ENCODE results near the gene TRAF3IP1. TPM values are rescaled to one million over a fixed set of nuclear protein-coding genes. Genes with fewer than 3 reads are reported as not detected.

The TRAF3IP1 gene
- total and polyA plus RNA-seq, 4 donors, result 4.0 to 9.1 (median 4.6) TPM

DNA sequence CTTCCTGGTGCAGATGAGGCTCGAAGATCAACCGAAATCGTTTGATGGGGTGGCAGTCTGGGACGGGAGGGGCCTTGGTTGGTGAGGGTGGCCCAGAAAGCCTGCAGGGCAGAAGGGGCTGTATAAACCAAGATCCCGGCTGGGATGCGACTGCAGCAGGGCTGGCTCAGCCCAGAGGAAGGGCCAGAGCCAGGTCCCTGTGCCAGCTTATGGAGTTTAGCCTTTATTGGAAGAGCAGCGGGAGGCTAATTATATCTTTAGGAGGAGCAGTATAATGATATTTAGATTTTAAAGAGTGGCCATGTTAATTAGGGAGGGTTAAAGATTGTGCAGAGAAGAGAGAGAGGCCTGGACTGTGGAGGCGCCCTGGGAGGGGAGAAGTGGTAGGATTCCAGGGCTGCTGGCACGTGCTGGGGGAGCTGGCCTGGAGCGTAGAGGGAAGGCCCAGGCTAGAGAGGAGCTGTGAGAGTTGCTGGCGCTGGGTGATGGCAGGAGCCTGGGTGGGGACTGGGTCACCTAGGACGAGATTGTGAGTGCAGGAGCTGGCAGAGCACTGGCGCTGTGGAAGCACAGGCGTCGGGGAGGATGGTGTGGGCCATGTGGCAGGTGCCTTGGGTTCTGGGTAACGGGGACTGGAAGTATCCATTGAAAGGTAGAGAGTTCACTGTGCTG is 25.1 kb downstream of the TRAF3IP1 start:
- DNase-seq (ENCODE audit: low spot score), result no peak
- Histone ChIP-seq H3K4me1 (ENCODE audit: control insufficient read depth in 4 of 4, insufficient read depth in 4 of 4, low read length in 3 of 4) (no peaks in the 10 kb centered on the region), H3K27ac (ENCODE audit: low read depth in 1 of 2, low read length in 2 of 2) (no peak overlapping the region), H3K4me3 (ENCODE audit: low read depth in 1 of 3, low read length in 3 of 3) (no peak overlapping the region), H3K27me3 (ENCODE audit: control insufficient read depth in 4 of 4, insufficient read depth in 4 of 4, low read length in 3 of 4) (no peaks in the 10 kb centered on the region), H3K36me3 (ENCODE audit: control insufficient read depth in 4 of 4, insufficient read depth in 3 of 4, low read depth in 1 of 4, low read length in 3 of 4) (peaks cover 2 to 15% (median 8%) of the 10 kb centered on the region in 4 donors), H3K9me3 (ENCODE audit: control insufficient read depth in 4 of 4, low read length in 3 of 4) (no peaks in the 10 kb centered on the region), H3K9ac (ENCODE audit: low read depth in 1 of 2, low read length in 2 of 2) (no peak overlapping the region)
- TF ChIP-seq RXRA (IDR thresholded peaks at IDR 0.05), result no peak
- no peak for TF ChIP-seq SP1 (IDR thresholded peaks at IDR 0.05)
- TF ChIP-seq TAF1 (conservative IDR thresholded peaks at IDR 0.05), result no peak
- TF ChIP-seq NR2F2 (IDR thresholded peaks at IDR 0.05), result no peak
- TF ChIP-seq EGR1 (IDR thresholded peaks at IDR 0.05; ENCODE audit: low read depth in 2 of 2), result no peak
- TF ChIP-seq FOXA2 (IDR thresholded peaks at IDR 0.05), result no peak
- WGBS, result 95% methylated on average over 16 of the region's 16 CpGs

- 93% methylated on average over 12 of the region's 12 CpGs for WGBS
- Histone ChIP-seq H3K4me3 (ENCODE audit: low read depth in 1 of 3, low read length in 3 of 3) (no peak overlapping the region), H3K27ac (ENCODE audit: low read depth in 1 of 2, low read length in 2 of 2) (no peak overlapping the region), H3K9ac (ENCODE audit: low read depth in 1 of 2, low read length in 2 of 2) (no peak overlapping the region), H3K36me3 (ENCODE audit: control insufficient read depth in 4 of 4, insufficient read depth in 3 of 4, low read depth in 1 of 4, low read length in 3 of 4) (peaks cover 2 to 15% (median 9%) of the 10 kb centered on the region in 4 donors), H3K9me3 (ENCODE audit: control insufficient read depth in 4 of 4, low read length in 3 of 4) (no peaks in the 10 kb centered on the region), H3K27me3 (ENCODE audit: control insufficient read depth in 4 of 4, insufficient read depth in 4 of 4, low read length in 3 of 4) (no peaks in the 10 kb centered on the region), H3K4me1 (ENCODE audit: control insufficient read depth in 4 of 4, insufficient read depth in 4 of 4, low read length in 3 of 4) (no peaks in the 10 kb centered on the region)
- no peak for DNase-seq (ENCODE audit: low spot score)
- TF ChIP-seq HNF4A (conservative IDR thresholded peaks at IDR 0.05) (no peak), TAF1 (conservative IDR thresholded peaks at IDR 0.05) (no peak)
- TF ChIP-seq, protein P1, sequence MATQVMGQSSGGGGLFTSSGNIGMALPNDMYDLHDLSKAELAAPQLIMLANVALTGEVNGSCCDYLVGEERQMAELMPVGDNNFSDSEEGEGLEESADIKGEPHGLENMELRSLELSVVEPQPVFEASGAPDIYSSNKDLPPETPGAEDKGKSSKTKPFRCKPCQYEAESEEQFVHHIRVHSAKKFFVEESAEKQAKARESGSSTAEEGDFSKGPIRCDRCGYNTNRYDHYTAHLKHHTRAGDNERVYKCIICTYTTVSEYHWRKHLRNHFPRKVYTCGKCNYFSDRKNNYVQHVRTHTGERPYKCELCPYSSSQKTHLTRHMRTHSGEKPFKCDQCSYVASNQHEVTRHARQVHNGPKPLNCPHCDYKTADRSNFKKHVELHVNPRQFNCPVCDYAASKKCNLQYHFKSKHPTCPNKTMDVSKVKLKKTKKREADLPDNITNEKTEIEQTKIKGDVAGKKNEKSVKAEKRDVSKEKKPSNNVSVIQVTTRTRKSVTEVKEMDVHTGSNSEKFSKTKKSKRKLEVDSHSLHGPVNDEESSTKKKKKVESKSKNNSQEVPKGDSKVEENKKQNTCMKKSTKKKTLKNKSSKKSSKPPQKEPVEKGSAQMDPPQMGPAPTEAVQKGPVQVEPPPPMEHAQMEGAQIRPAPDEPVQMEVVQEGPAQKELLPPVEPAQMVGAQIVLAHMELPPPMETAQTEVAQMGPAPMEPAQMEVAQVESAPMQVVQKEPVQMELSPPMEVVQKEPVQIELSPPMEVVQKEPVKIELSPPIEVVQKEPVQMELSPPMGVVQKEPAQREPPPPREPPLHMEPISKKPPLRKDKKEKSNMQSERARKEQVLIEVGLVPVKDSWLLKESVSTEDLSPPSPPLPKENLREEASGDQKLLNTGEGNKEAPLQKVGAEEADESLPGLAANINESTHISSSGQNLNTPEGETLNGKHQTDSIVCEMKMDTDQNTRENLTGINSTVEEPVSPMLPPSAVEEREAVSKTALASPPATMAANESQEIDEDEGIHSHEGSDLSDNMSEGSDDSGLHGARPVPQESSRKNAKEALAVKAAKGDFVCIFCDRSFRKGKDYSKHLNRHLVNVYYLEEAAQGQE (IDR thresholded peaks at IDR 0.05), result no peak
- TF ChIP-seq, protein P2, sequence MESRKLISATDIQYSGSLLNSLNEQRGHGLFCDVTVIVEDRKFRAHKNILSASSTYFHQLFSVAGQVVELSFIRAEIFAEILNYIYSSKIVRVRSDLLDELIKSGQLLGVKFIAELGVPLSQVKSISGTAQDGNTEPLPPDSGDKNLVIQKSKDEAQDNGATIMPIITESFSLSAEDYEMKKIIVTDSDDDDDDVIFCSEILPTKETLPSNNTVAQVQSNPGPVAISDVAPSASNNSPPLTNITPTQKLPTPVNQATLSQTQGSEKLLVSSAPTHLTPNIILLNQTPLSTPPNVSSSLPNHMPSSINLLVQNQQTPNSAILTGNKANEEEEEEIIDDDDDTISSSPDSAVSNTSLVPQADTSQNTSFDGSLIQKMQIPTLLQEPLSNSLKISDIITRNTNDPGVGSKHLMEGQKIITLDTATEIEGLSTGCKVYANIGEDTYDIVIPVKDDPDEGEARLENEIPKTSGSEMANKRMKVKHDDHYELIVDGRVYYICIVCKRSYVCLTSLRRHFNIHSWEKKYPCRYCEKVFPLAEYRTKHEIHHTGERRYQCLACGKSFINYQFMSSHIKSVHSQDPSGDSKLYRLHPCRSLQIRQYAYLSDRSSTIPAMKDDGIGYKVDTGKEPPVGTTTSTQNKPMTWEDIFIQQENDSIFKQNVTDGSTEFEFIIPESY (IDR thresholded peaks at IDR 0.05), result no peak
Observed at GRCh38 chr2:238346544-238346943, 26.2 kb downstream of the TRAF3IP1 start.

DNA sequence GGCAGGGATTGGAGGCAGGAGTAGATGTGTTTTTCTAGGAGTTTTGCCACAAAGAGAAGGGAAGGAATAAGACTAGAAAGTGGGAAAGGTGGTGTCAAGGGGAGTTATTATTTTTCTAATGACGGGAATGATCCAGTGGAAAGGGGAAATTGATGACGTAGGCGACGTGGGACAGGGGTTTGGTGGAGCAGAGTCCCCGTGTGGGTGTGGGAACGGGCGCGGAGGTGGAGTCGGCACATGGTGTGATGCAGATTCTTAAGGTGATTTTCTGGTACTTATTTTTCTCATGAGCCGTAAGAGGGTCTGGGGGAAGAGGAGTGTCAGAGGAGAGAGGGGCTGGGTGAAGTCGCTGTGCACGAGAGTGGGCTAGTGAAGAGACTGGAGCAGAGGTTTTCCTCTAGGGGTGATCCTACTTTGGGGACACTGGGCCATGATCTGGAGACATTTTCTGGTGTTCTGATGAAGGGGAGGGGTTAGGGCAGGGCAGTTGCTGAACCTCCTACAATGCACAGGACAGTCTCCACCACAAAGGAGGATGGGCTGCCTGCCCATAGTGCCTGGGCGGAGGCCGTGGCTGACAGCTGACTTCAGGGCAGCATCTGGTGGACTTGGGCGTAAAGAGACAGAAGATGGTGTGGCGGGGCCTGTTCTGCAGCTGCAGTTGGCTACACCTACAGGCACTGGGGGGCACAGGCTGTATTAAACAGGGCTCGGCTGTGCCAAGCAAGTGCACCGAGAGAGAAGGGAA is 30.0 kb downstream of the TRAF3IP1 start:
- no peak overlapping the region for H3K4me3 ChIP-seq (ENCODE audit: low read depth in 1 of 3, low read length in 3 of 3)
- no peak for DNase-seq (ENCODE audit: low spot score)
- 96% methylated on average over 18 of the region's 18 CpGs for WGBS
- H3K36me3 ChIP-seq (ENCODE audit: control insufficient read depth in 4 of 4, insufficient read depth in 3 of 4, low read depth in 1 of 4, low read length in 3 of 4), result peaks cover 2 to 28% (median 18%) of the 10 kb centered on the region in 4 donors
- no peak overlapping the region for H3K9ac ChIP-seq (ENCODE audit: low read depth in 1 of 2, low read length in 2 of 2)
- no peaks in the 10 kb centered on the region for H3K9me3 ChIP-seq (ENCODE audit: control insufficient read depth in 4 of 4, low read length in 3 of 4)
- H3K4me1 ChIP-seq (ENCODE audit: control insufficient read depth in 4 of 4, insufficient read depth in 4 of 4, low read length in 3 of 4), result no peaks in the 10 kb centered on the region
- H3K27ac ChIP-seq (ENCODE audit: low read depth in 1 of 2, low read length in 2 of 2), result no peak overlapping the region
- no peak for TF ChIP-seq ATF3 (IDR thresholded peaks at IDR 0.05)
- H3K27me3 ChIP-seq (ENCODE audit: control insufficient read depth in 4 of 4, insufficient read depth in 4 of 4, low read length in 3 of 4), result no peaks in the 10 kb centered on the region

Measured in liver (tissue), 9 donors.